ENCODE results near the gene LEMD2.

- no peak for TF ChIP-seq ZBTB33 (IDR thresholded peaks at IDR 0.05; ENCODE audit: extremely low read depth, insufficient replicate concordance, low read length)
- TF ChIP-seq, protein P1, sequence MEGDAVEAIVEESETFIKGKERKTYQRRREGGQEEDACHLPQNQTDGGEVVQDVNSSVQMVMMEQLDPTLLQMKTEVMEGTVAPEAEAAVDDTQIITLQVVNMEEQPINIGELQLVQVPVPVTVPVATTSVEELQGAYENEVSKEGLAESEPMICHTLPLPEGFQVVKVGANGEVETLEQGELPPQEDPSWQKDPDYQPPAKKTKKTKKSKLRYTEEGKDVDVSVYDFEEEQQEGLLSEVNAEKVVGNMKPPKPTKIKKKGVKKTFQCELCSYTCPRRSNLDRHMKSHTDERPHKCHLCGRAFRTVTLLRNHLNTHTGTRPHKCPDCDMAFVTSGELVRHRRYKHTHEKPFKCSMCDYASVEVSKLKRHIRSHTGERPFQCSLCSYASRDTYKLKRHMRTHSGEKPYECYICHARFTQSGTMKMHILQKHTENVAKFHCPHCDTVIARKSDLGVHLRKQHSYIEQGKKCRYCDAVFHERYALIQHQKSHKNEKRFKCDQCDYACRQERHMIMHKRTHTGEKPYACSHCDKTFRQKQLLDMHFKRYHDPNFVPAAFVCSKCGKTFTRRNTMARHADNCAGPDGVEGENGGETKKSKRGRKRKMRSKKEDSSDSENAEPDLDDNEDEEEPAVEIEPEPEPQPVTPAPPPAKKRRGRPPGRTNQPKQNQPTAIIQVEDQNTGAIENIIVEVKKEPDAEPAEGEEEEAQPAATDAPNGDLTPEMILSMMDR (IDR thresholded peaks at IDR 0.05 in 2 of 3, conservative IDR thresholded peaks at IDR 0.05 in 1 of 3; ENCODE audit: borderline replicate concordance in 1 of 3, insufficient read depth in 1 of 3, low read depth in 2 of 3, low read length in 2 of 3): no peak
- TF ChIP-seq ELF1 (IDR thresholded peaks at IDR 0.05; ENCODE audit: borderline replicate concordance, low read depth): no peak
- no peak for TF ChIP-seq RAD21 (IDR thresholded peaks at IDR 0.05; ENCODE audit: low read depth)
- TF ChIP-seq SP1 (IDR thresholded peaks at IDR 0.05; ENCODE audit: low read depth): no peak
- no peak for TF ChIP-seq POLR2AphosphoS5 (IDR thresholded peaks at IDR 0.05; ENCODE audit: low read depth, low read length)
- TF ChIP-seq POLR2A (IDR thresholded peaks at IDR 0.05; ENCODE audit: borderline replicate concordance, extremely low read depth, insufficient read depth, insufficient read length): no peak
- TF ChIP-seq EZH2 (IDR thresholded peaks at IDR 0.05): no peak
- TF ChIP-seq CEBPB (IDR thresholded peaks at IDR 0.05; ENCODE audit: low read depth): no peak
These were observed 39.5 kb upstream of the LEMD2 start for GRCh38 chr6:33828452-33828763.
